Neuronal stem cell (in vitro differentiated cells): Measurements from ENCODE around the gene SIN3B.

Experiments
- DNase-seq: peaks from one replicate; pipeline ENCODE4 v3.0.0-alpha.2; 2013; ENCODE audit warnings: low spot score
- H2AFZ ChIP-seq: one replicate; pipeline ENCODE4 v1.6.1; 2013; ENCODE audit warnings: mild to moderate bottlenecking, low read length, inconsistent platforms
- H2AK5ac ChIP-seq: 2 replicates; pipeline ENCODE4 v1.6.1; 2013; ENCODE audit warnings: low read depth, mild to moderate bottlenecking, inconsistent platforms, low read length, moderate library complexity, mixed read lengths
- H2BK120ac ChIP-seq: 2 replicates; pipeline ENCODE4 v1.6.1; 2013; ENCODE audit warnings: low read depth, mild to moderate bottlenecking, inconsistent platforms, low read length, moderate library complexity, mixed read lengths
- H2BK12ac ChIP-seq: one replicate; pipeline ENCODE4 v1.6.1; 2013; ENCODE audit warnings: low read length, inconsistent platforms
- H2BK15ac ChIP-seq: 2 replicates; pipeline ENCODE4 v1.6.1; 2013; ENCODE audit warnings: mild to moderate bottlenecking, low read length, inconsistent platforms, mixed read lengths
- H2BK5ac ChIP-seq: one replicate; pipeline ENCODE4 v1.6.1; 2013; ENCODE audit warnings: inconsistent platforms, mild to moderate bottlenecking, low read length, moderate library complexity
- H3K14ac ChIP-seq: one replicate; pipeline ENCODE4 v1.6.1; 2013; ENCODE audit warnings: low read length, inconsistent platforms
- H3K18ac ChIP-seq: 2 replicates; pipeline ENCODE4 v1.6.1; 2013; ENCODE audit warnings: low read length, inconsistent platforms
- H3K23ac ChIP-seq: 2 replicates; pipeline ENCODE4 v1.6.1; 2013; ENCODE audit warnings: low read depth, mild to moderate bottlenecking, mixed read lengths, low read length, inconsistent platforms; ENCODE audit not compliant: poor library complexity
- H3K27ac ChIP-seq: replicated peaks from 3 replicates; pipeline ENCODE4 v1.5.1; 2013; ENCODE audit warnings: low read length, inconsistent platforms
- H3K27me3 ChIP-seq, 3 experiments: 2 replicates each; pipeline ENCODE4 v1.6.1; 2013; ENCODE audit warnings: low read length in 3 of 3, mild to moderate bottlenecking in 2 of 3, inconsistent platforms in 1 of 3, low read depth in 1 of 3, mixed read lengths in 1 of 3, moderate library complexity in 1 of 3; ENCODE audit not compliant: control insufficient read depth in 3 of 3, insufficient read depth in 3 of 3
- H3K36me3 ChIP-seq, 2 donors: replicated peaks in 1 of 2; 2 replicates each; pipeline ENCODE4 v1.6.1; 2013; ENCODE audit warnings: low read length in 2 of 2; ENCODE audit not compliant: control insufficient read depth in 2 of 2, insufficient read depth in 2 of 2
- H3K4ac ChIP-seq: 2 replicates; pipeline ENCODE4 v1.6.1; 2013; ENCODE audit warnings: inconsistent platforms, mild to moderate bottlenecking, low read length, moderate library complexity
- H3K4me1 ChIP-seq, 2 donors: 1 replicate in 1 of 2; 2 replicates in 1 of 2; pipeline ENCODE4 v1.6.1; 2013; ENCODE audit warnings: low read length in 2 of 2, low read depth in 1 of 2; ENCODE audit not compliant: control insufficient read depth in 2 of 2, insufficient read depth in 1 of 2
- H3K4me2 ChIP-seq: one replicate; pipeline ENCODE4 v1.6.1; 2013; ENCODE audit warnings: mild to moderate bottlenecking, low read length, inconsistent platforms; ENCODE audit not compliant: insufficient read depth, poor library complexity, severe bottlenecking
- H3K4me3 ChIP-seq, 2 donors: 2 replicates each; pipeline ENCODE4 v1.5.1; 2013; ENCODE audit warnings: low read length in 2 of 2, mild to moderate bottlenecking in 2 of 2, inconsistent platforms in 1 of 2, moderate library complexity in 1 of 2
- H3K79me1 ChIP-seq: one replicate; pipeline ENCODE4 v1.6.1; 2013; ENCODE audit warnings: low read depth, mild to moderate bottlenecking, inconsistent platforms, low read length, moderate library complexity
- H3K9ac ChIP-seq: one replicate; pipeline ENCODE4 v1.6.1; 2013; ENCODE audit warnings: mild to moderate bottlenecking, low read depth, low read length, inconsistent platforms; ENCODE audit not compliant: poor library complexity
- H3K9me3 ChIP-seq, 2 donors: replicated peaks in 1 of 2; 2 replicates each; pipeline versions ENCODE3 to v1.6.1; 2013; ENCODE audit warnings: low read length in 2 of 2, mild to moderate bottlenecking in 2 of 2, inconsistent platforms in 1 of 2, low read depth in 1 of 2, mixed read lengths in 1 of 2, moderate library complexity in 1 of 2; ENCODE audit not compliant: control insufficient read depth in 2 of 2, insufficient read depth in 1 of 2
- H4K8ac ChIP-seq: one replicate; pipeline ENCODE4 v1.6.1; 2013; ENCODE audit warnings: low read depth, mild to moderate bottlenecking, inconsistent platforms, low read length, moderate library complexity
- H4K91ac ChIP-seq: one replicate; pipeline ENCODE4 v1.6.1; 2013; ENCODE audit warnings: low read length, low read depth, mild to moderate bottlenecking, inconsistent platforms; ENCODE audit not compliant: poor library complexity
- WGBS, 2 donors: extraction: QIAGEN DNeasy Blood & Tissue Kit; methylation state at CpG; one replicate each; pipeline ENCODE4 v1.1.7; 2013; ENCODE audit warnings: missing lambda C conversion rate in 2 of 2, mixed read lengths in 1 of 2; ENCODE audit not compliant: insufficient read length in 2 of 2, insufficient replicate concordance in 1 of 2; ENCODE audit errors: extremely low coverage in 2 of 2; 5-methylcytosine and 5-hydroxymethylcytosine counted together

SIN3B gene

DNA sequence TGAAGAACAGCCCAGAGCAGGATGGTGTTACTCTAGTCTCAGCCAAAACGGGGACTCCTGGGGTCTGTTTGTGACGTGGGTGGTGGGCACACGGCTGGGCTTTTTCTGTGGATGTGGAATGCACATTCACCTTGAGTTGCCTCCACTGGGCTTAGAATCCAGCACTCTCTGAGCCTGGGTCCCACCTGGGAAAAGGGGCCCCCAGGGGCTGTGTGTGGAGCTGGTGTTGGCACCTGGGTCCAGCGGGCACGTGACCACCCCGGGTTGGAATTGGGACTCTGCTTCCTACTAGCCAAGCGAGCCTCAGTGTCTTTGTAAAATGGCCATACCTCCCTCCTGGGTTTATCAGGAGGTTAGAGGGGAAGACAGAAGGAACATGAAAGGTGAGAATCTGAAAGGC is 30.4 kb downstream of the SIN3B start:
- Histone ChIP-seq H2AK5ac (no peak overlapping the region), H3K9me3 (peaks cover 0 to 2% of the 10 kb centered on the region in 2 donors), H3K9ac (no peak overlapping the region), H3K4me1 (no peaks in the 10 kb centered on the region), H2BK15ac (no peak overlapping the region), H3K23ac (no peak overlapping the region), H3K14ac (no peak overlapping the region), H3K4me3 (no peak overlapping the region), H4K8ac (no peak overlapping the region), H3K27me3 (no peaks in the 10 kb centered on the region), H4K91ac (no peak overlapping the region), H2BK120ac (no peak overlapping the region), H3K27ac (no peak overlapping the region), H2BK5ac (no peak overlapping the region), H3K79me1 (no peaks in the 10 kb centered on the region), H3K36me3 (peaks cover 24 to 70% of the 10 kb centered on the region in 2 donors), H2BK12ac (no peak overlapping the region), H3K4me2 (no peak overlapping the region), H3K4ac (no peak overlapping the region), H2AFZ (no peak overlapping the region), H3K18ac (no peak overlapping the region)
- no peak for DNase-seq
- no CpG with 5 or more reads among the region's 7 CpGs for WGBS, 2 donors

DNA sequence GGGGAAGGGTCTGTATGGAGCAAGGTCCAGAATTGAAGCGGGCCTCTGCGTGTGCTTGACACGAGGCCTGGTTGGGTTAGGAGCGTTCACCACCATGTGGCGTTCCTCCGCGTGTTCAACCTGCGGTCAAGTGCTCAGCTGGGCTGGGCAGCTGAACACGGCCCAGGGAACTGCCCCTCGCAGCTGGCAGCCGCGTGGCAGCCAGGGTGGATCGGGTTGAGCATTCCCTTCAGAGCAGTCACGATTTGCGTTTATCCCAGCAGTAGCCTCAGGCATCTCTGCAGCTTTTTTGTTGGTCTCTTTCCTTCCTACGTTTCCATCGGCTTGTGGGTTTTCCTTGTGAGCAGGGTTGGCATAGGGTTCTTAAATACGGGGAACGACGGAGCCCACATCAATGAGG is 30.9 kb downstream of the SIN3B start:
- no peak overlapping the region for H3K23ac ChIP-seq
- H3K4ac ChIP-seq, result no peak overlapping the region
- no peak overlapping the region for H3K27ac ChIP-seq
- peaks cover 22 to 70% of the 10 kb centered on the region in 2 donors for H3K36me3 ChIP-seq
- no peak overlapping the region for H3K14ac ChIP-seq
- H3K79me1 ChIP-seq, result no peaks in the 10 kb centered on the region
- peak overlapping the region in 1 of 2 donors; percentile 56 for H3K4me3 ChIP-seq
- no peaks in the 10 kb centered on the region for H3K27me3 ChIP-seq
- peaks cover 0 to 2% of the 10 kb centered on the region in 2 donors for H3K9me3 ChIP-seq
- WGBS, 2 donors, result no CpG with 5 or more reads among the region's 20 CpGs
- no peak for DNase-seq
- H2AK5ac ChIP-seq, result no peak overlapping the region
- H4K91ac ChIP-seq, result no peak overlapping the region
- no peak overlapping the region for H2BK120ac ChIP-seq
- no peak overlapping the region for H3K4me2 ChIP-seq
- H3K4me1 ChIP-seq, result no peaks in the 10 kb centered on the region
- no peak overlapping the region for H2BK12ac ChIP-seq
- no peak overlapping the region for H2AFZ ChIP-seq
- no peak overlapping the region for H2BK15ac ChIP-seq
- H3K18ac ChIP-seq, result no peak overlapping the region
- no peak overlapping the region for H3K9ac ChIP-seq
- H2BK5ac ChIP-seq, result no peak overlapping the region
- H4K8ac ChIP-seq, result no peak overlapping the region

DNA sequence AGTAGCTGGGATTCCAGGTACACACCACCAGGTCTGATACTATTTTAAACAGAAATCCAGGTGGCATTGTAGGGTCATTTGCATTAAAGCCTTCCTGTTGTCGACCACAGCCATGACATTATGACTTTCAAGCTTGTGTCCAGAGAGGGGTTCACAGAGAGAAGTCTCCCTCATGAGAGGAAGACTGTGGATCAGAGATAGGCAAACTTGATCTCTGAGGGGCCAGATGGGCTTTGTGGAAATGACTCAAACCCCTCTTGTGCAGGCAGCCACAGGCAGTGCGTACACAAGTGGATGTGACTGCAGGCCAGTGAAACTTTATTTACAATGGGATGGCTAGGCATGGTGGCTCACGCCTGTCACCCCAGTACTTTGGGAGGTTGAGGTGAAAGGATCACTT is 31.8 kb downstream of the SIN3B start:
- Histone ChIP-seq H3K14ac (no peak overlapping the region), H4K91ac (no peak overlapping the region), H3K23ac (no peak overlapping the region), H2BK5ac (no peak overlapping the region), H3K79me1 (no peaks in the 10 kb centered on the region), H2AK5ac (no peak overlapping the region), H2BK15ac (no peak overlapping the region), H4K8ac (no peak overlapping the region), H3K9ac (no peak overlapping the region), H3K36me3 (peaks cover 28 to 73% of the 10 kb centered on the region in 2 donors), H2BK120ac (no peak overlapping the region), H3K9me3 (peaks cover 0 to 2% of the 10 kb centered on the region in 2 donors), H3K4me2 (no peak overlapping the region), H2AFZ (no peak overlapping the region), H3K18ac (no peak overlapping the region), H3K27ac (no peak overlapping the region), H2BK12ac (no peak overlapping the region), H3K4me1 (no peaks in the 10 kb centered on the region), H3K4ac (no peak overlapping the region), H3K27me3 (no peaks in the 10 kb centered on the region), H3K4me3 (no peak overlapping the region)
- DNase-seq, result no peak
- no CpG with 5 or more reads among the region's 3 CpGs for WGBS, 2 donors

DNA sequence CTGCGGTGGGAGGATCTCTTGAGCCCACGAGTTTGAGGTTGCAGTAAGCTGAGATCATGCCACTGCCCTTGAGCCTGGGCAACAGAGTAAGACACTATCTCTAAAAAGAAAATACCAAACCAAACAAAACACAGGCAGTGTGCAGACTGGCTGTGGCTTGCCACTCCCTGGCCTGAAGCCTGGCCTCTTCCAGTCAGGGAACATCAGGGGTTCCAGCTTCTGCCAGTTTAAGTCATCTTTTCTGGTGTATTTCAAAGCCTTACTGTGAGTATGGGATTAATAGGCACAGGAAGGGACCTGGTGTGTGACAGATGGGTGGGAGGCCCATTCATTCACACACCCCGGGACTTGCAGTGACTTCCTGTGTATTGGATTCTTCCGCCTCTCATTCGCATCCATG is 32.6 kb downstream of the SIN3B start:
- Histone ChIP-seq H3K4me1 (no peaks in the 10 kb centered on the region), H2BK15ac (no peak overlapping the region), H2BK12ac (no peak overlapping the region), H3K9ac (no peak overlapping the region), H3K9me3 (peaks cover 0 to 2% of the 10 kb centered on the region in 2 donors), H3K36me3 (peaks cover 29 to 74% of the 10 kb centered on the region in 2 donors), H2BK5ac (no peak overlapping the region), H3K4me3 (no peak overlapping the region), H3K23ac (no peak overlapping the region), H2AK5ac (no peak overlapping the region), H3K4me2 (no peak overlapping the region), H3K4ac (no peak overlapping the region), H2BK120ac (no peak overlapping the region), H3K79me1 (no peaks in the 10 kb centered on the region), H3K18ac (no peak overlapping the region), H3K27me3 (no peaks in the 10 kb centered on the region), H2AFZ (no peak overlapping the region), H3K14ac (no peak overlapping the region), H3K27ac (no peak overlapping the region), H4K8ac (no peak overlapping the region), H4K91ac (no peak overlapping the region)
- DNase-seq, result no peak
- no CpG with 5 or more reads among the region's 5 CpGs for WGBS, 2 donors
